ENCODE measurements around the gene DIP2B. TPM values are rescaled to one million over a fixed set of nuclear protein-coding genes. Genes with fewer than 3 reads are reported as not detected.
A peak's percentile ranks its signal among the peaks of the same experiment; 100 is the strongest.

The DIP2B gene
- total and polyA plus RNA-seq, 2 of the 13 experiments (the other 11 are each of a cell fraction or from before 2014, with no cell fraction given): 32.1 to 35.8 TPM

DNA sequence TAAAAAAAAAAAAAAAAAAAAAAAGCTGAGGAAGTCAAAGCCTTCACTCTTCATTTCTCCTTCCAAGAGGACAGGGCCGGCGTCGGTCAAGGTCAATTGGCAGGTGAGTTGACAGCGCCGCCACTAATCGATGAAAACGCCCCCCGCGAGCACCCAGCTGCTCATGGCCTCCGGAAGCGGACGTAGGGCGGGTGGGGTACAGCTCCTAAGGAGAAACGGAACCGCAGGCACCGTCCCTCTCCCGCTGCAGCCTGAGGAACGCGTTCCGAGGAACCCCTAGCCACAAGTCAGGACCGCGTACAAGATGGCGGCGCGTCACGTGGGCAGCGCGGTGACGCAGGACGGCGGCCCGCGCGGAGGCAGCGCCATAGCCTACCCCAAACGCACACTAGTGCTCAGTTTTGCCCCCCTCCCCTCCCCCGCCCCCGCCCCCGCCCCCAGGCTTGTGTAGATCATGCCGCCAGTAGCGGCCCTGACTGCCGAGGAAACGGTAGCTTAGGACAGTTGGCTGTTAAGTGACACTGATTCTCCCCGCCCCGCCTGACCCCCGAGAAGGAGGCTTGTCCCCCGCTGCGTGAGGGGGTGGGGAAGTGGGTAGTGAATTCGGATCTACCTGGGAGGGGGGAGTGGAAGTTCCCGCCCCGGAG, 259.0 kb downstream of the DIP2B start, which contains the start of gene ATF1 (continued):
- TF ChIP-seq, protein P1, sequence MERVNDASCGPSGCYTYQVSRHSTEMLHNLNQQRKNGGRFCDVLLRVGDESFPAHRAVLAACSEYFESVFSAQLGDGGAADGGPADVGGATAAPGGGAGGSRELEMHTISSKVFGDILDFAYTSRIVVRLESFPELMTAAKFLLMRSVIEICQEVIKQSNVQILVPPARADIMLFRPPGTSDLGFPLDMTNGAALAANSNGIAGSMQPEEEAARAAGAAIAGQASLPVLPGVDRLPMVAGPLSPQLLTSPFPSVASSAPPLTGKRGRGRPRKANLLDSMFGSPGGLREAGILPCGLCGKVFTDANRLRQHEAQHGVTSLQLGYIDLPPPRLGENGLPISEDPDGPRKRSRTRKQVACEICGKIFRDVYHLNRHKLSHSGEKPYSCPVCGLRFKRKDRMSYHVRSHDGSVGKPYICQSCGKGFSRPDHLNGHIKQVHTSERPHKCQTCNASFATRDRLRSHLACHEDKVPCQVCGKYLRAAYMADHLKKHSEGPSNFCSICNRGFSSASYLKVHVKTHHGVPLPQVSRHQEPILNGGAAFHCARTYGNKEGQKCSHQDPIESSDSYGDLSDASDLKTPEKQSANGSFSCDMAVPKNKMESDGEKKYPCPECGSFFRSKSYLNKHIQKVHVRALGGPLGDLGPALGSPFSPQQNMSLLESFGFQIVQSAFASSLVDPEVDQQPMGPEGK (CRISPR knock-in tag; IDR thresholded peaks at IDR 0.05): peak; percentile 68
- TF ChIP-seq ZFP1 (CRISPR knock-in tag; IDR thresholded peaks at IDR 0.05): 0 out of 2 replicates have a peak, but pooled peaks have one; percentile 29
- TF ChIP-seq, protein P2, sequence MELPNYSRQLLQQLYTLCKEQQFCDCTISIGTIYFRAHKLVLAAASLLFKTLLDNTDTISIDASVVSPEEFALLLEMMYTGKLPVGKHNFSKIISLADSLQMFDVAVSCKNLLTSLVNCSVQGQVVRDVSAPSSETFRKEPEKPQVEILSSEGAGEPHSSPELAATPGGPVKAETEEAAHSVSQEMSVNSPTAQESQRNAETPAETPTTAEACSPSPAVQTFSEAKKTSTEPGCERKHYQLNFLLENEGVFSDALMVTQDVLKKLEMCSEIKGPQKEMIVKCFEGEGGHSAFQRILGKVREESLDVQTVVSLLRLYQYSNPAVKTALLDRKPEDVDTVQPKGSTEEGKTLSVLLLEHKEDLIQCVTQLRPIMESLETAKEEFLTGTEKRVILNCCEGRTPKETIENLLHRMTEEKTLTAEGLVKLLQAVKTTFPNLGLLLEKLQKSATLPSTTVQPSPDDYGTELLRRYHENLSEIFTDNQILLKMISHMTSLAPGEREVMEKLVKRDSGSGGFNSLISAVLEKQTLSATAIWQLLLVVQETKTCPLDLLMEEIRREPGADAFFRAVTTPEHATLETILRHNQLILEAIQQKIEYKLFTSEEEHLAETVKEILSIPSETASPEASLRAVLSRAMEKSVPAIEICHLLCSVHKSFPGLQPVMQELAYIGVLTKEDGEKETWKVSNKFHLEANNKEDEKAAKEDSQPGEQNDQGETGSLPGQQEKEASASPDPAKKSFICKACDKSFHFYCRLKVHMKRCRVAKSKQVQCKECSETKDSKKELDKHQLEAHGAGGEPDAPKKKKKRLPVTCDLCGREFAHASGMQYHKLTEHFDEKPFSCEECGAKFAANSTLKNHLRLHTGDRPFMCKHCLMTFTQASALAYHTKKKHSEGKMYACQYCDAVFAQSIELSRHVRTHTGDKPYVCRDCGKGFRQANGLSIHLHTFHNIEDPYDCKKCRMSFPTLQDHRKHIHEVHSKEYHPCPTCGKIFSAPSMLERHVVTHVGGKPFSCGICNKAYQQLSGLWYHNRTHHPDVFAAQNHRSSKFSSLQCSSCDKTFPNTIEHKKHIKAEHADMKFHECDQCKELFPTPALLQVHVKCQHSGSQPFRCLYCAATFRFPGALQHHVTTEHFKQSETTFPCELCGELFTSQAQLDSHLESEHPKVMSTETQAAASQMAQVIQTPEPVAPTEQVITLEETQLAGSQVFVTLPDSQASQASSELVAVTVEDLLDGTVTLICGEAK (IDR thresholded peaks at IDR 0.05): no peak
- TF ChIP-seq, protein P2 (CRISPR knock-in tag; IDR thresholded peaks at IDR 0.05): peak; percentile 78
- TF ChIP-seq MAFF (IDR thresholded peaks at IDR 0.05; ENCODE audit: low read depth, low read length): no peak
- TF ChIP-seq ZNF607 (CRISPR knock-in tag; IDR thresholded peaks at IDR 0.05; ENCODE audit: borderline replicate concordance): peak; percentile 79; the same call in 1 of the 2 replicates
- peak; percentile 82; the same call in 1 of the 2 replicates for TF ChIP-seq CBFB (CRISPR knock-in tag; IDR thresholded peaks at IDR 0.05)
- TF ChIP-seq SIN3B (IDR thresholded peaks at IDR 0.05; ENCODE audit: low read length): 0 out of 2 replicates have a peak, but pooled peaks have one; percentile 4
- peak; percentile 87 for TF ChIP-seq CREB1 (IDR thresholded peaks at IDR 0.05)
- peak; percentile 82 for TF ChIP-seq CREB1 (CRISPR knock-in tag; IDR thresholded peaks at IDR 0.05)
- peak; percentile 92 for TF ChIP-seq POLR2G (IDR thresholded peaks at IDR 0.05; ENCODE audit: low read depth, low read length)
- TF ChIP-seq, protein P3, sequence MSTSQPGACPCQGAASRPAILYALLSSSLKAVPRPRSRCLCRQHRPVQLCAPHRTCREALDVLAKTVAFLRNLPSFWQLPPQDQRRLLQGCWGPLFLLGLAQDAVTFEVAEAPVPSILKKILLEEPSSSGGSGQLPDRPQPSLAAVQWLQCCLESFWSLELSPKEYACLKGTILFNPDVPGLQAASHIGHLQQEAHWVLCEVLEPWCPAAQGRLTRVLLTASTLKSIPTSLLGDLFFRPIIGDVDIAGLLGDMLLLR (CRISPR knock-in tag; IDR thresholded peaks at IDR 0.05): no peak
- TF ChIP-seq ZNF333 (CRISPR knock-in tag; IDR thresholded peaks at IDR 0.05; ENCODE audit: borderline replicate concordance): no peak
- TF ChIP-seq NFKB2 (CRISPR knock-in tag; IDR thresholded peaks at IDR 0.05; ENCODE audit: borderline replicate concordance): no peak
- TF ChIP-seq ZSCAN22 (CRISPR knock-in tag; IDR thresholded peaks at IDR 0.05): no peak
- no peak; the same call in 1 of the 2 replicates for TF ChIP-seq HOXA7 (CRISPR knock-in tag; IDR thresholded peaks at IDR 0.05)
- TF ChIP-seq, protein P4, sequence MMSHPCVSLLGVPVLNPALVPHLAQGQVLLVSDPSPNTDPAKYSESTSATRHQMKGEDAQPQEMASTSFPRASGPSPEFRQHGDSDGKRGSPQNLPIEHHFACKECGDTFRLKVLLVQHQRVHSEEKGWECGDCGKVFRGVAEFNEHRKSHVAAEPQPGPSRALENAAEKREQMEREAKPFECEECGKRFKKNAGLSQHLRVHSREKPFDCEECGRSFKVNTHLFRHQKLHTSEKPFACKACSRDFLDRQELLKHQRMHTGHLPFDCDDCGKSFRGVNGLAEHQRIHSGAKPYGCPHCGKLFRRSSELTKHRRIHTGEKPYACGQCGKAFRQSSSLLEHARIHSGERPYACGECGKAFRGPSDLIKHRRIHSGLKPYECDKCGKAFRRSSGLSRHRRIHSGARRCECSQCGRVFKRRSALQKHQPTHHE (CRISPR knock-in tag; IDR thresholded peaks at IDR 0.05; ENCODE audit: borderline replicate concordance): no peak
